Measurements from ENCODE around the gene METAP1D.
A peak's percentile ranks its signal among the peaks of the same experiment; 100 is the strongest.

METAP1D gene

DNA sequence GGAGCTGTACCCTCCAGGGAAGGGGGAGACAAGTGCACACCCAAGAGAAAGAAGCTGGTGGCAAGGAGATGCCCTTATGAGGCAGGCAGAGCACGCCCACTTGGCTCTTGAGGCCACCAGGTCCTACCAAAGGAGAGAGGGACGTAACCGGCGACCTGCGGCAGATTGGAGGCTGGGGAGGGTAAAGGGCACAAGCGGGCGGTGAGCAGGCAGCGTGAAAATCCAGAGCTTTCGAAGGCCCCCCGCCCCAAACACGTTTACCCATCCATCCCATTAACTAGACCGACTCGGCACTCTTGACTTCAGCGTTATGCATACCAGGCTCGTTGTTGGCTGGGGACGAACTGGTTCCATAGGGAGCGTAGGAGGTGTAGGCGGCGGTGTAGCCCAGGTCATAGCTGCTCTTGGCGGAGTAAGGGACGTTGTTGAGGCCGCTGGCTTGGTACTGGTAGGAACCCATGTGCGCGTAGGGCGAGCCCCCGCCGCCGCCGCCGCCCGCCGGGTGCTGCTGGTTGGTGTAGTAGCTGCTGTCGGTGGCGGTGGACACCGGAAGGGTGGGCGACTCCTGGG lies 102.2 kb downstream of the METAP1D start:
- Histone ChIP-seq H3K9me3 (ENCODE audit: insufficient read depth, low read length) (no peaks in the 10 kb centered on the region), H3K27ac (ENCODE audit: low read depth, low read length) (no peak overlapping the region), H3F3A (ENCODE audit: insufficient read depth) (peaks cover 8% of the 10 kb centered on the region; the same call in 1 of the 2 replicates), H3K4me2 (ENCODE audit: low read depth, low read length, poor library complexity, severe bottlenecking) (peak overlapping the region; percentile 84), H3K36me3 (ENCODE audit: low read length) (no peaks in the 10 kb centered on the region), H2AFZ (ENCODE audit: low read depth, low read length, severe bottlenecking) (peak overlapping the region; percentile 76), H3K27me3 (ENCODE audit: low read length) (no peaks in the 10 kb centered on the region), H4K20me1 (ENCODE audit: low read depth, low read length) (no peaks in the 10 kb centered on the region), H3K9ac (ENCODE audit: low read length) (peak overlapping the region; percentile 49), H3K4me3 (ENCODE audit: insufficient read depth, low read length, poor library complexity, severe bottlenecking) (peak overlapping the region; percentile 55), H3K9me2 (replicated peaks; ENCODE audit: insufficient read depth, low read length) (no peaks in the 10 kb centered on the region), H3K79me2 (ENCODE audit: insufficient read depth, low read length) (no peaks in the 10 kb centered on the region)
- TF ChIP-seq EZH2phosphoT487 (conservative IDR thresholded peaks at IDR 0.05; ENCODE audit: low read length): no peak
- TF ChIP-seq, protein P1, sequence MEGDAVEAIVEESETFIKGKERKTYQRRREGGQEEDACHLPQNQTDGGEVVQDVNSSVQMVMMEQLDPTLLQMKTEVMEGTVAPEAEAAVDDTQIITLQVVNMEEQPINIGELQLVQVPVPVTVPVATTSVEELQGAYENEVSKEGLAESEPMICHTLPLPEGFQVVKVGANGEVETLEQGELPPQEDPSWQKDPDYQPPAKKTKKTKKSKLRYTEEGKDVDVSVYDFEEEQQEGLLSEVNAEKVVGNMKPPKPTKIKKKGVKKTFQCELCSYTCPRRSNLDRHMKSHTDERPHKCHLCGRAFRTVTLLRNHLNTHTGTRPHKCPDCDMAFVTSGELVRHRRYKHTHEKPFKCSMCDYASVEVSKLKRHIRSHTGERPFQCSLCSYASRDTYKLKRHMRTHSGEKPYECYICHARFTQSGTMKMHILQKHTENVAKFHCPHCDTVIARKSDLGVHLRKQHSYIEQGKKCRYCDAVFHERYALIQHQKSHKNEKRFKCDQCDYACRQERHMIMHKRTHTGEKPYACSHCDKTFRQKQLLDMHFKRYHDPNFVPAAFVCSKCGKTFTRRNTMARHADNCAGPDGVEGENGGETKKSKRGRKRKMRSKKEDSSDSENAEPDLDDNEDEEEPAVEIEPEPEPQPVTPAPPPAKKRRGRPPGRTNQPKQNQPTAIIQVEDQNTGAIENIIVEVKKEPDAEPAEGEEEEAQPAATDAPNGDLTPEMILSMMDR (IDR thresholded peaks at IDR 0.05; ENCODE audit: insufficient read depth, low read length, poor library complexity, severe bottlenecking): no peak

DNA sequence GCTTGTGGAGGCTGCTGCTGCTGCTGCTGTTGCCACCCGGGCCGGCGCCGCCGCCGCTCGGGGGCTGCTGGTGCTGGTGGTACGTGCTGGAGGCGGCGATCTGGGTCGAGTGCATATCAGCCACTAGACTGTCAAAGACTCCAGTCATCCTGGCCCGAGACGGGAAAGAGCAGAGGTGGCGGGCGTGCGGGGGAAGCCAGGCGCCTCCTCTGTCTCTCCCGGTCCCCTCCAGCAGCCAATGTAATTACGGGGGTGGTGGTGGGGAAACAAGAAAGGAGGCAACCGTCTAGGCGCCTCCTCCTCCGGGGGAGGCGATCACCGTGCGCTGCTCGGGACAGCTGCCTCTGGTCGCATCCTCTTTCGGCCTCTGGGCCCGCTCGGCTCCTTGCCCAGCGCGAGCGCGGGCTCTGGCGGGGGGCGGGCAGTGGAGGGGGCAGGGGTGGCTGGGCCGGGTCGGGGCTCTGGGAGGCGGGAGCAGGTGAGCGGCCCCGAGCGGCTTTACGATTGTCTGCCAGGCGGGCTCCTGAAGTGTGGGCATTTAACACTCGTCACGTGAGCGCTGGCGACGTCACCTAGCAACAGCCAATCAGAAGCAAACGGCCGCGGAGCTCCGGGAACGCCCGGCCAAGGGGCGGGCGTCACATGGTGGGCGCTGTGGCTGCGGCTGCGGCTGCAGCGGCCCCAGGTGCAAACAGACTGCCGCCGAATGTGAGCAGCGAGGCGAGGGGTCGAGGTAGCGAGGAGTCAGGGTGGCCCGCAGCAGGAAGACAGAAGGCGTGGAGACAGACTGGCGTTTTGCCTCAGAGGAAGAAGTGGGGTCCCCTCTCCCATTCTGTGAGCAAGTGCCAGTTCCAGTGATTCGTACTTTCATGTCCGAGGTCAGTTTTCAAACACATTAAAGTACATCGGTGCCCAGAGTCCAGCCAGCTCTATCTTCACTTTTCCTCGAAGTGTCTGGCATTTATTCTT lies 102.9 kb downstream of the METAP1D start, which contains the start of gene DLX2:
TSS of gene DLX2 (minus strand) at position 510 of the 969 bp plus-strand sequence. CDS start at position 148, 362 bp downstream.
- Histone ChIP-seq H3K27ac (ENCODE audit: low read depth, low read length) (peak within 1 kb of the TSS; percentile 10; the same call in 1 of the 2 replicates), H3K79me2 (ENCODE audit: insufficient read depth, low read length) (no peaks in the 10 kb centered on the region), H3K9ac (ENCODE audit: low read length) (peak within 1 kb of the TSS; percentile 49), H3F3A (ENCODE audit: insufficient read depth) (peaks cover 8% of the 10 kb centered on the region; the same call in 1 of the 2 replicates), H3K9me2 (replicated peaks; ENCODE audit: insufficient read depth, low read length) (no peaks in the 10 kb centered on the region), H2AFZ (ENCODE audit: low read depth, low read length, severe bottlenecking) (peak within 1 kb of the TSS; percentile 76), H3K27me3 (ENCODE audit: low read length) (no peaks in the 10 kb centered on the region), H3K36me3 (ENCODE audit: low read length) (no peaks in the 10 kb centered on the region), H4K20me1 (ENCODE audit: low read depth, low read length) (no peaks in the 10 kb centered on the region), H3K4me3 (ENCODE audit: insufficient read depth, low read length, poor library complexity, severe bottlenecking) (peak within 1 kb of the TSS; percentile 55), H3K4me2 (ENCODE audit: low read depth, low read length, poor library complexity, severe bottlenecking) (peak within 1 kb of the TSS; percentile 84), H3K9me3 (ENCODE audit: insufficient read depth, low read length) (no peaks in the 10 kb centered on the region)
- TF ChIP-seq, protein P1 (IDR thresholded peaks at IDR 0.05; ENCODE audit: insufficient read depth, low read length, poor library complexity, severe bottlenecking): no peak
- TF ChIP-seq EZH2phosphoT487 (conservative IDR thresholded peaks at IDR 0.05; ENCODE audit: low read length): no peak

DNA sequence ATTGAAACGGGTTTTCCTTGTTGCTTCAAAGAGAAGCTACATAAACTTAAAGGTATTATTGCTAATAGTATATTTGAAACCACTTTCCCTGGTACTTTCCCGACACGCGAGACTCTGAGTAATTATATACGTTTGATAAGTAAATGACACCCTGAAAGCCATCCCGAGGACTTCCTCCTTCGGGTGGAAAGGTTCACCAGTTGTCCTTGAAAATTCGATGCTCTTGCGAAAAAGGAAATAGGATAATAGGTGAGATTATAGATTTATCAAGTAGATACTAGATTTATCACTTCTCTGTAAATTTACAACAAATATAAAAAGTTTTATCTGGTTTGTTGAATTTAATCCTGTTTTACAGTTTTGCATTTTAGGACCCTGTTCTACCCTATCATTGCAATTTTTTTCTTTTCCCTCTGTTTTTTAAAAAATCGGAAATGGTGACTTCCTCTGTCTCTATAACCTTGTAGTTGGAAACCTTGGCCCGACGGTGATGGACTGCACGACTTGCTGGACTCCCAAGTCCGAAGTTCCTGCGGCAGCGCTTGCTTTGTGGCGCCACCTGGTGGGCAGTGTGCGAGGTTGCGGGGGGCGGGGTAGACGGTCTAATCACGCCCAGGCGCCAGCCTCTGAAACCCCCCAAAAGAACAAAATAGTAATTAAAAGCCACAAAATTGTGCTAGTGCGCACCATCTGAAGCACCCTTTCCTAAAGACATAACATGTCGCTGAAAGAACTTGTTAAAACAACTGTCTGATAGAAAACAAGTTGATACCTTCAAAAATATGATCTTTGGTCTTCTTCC lies 103.9 kb downstream of the METAP1D start:
- Histone ChIP-seq H4K20me1 (ENCODE audit: low read depth, low read length) (no peaks in the 10 kb centered on the region), H2AFZ (ENCODE audit: low read depth, low read length, severe bottlenecking) (peak overlapping the region; percentile 76), H3K9me3 (ENCODE audit: insufficient read depth, low read length) (no peaks in the 10 kb centered on the region), H3K9me2 (replicated peaks; ENCODE audit: insufficient read depth, low read length) (no peaks in the 10 kb centered on the region), H3K36me3 (ENCODE audit: low read length) (no peaks in the 10 kb centered on the region), H3K4me3 (ENCODE audit: insufficient read depth, low read length, poor library complexity, severe bottlenecking) (peak overlapping the region; percentile 55), H3K79me2 (ENCODE audit: insufficient read depth, low read length) (no peaks in the 10 kb centered on the region), H3F3A (ENCODE audit: insufficient read depth) (peaks cover 8% of the 10 kb centered on the region; the same call in 1 of the 2 replicates), H3K27ac (ENCODE audit: low read depth, low read length) (0 out of 2 replicates have a peak overlapping the region, but pooled peaks have one; percentile 10), H3K27me3 (ENCODE audit: low read length) (no peaks in the 10 kb centered on the region), H3K9ac (ENCODE audit: low read length) (peak overlapping the region; percentile 49), H3K4me2 (ENCODE audit: low read depth, low read length, poor library complexity, severe bottlenecking) (peak overlapping the region; percentile 84)
- TF ChIP-seq, protein P1 (IDR thresholded peaks at IDR 0.05; ENCODE audit: insufficient read depth, low read length, poor library complexity, severe bottlenecking): peak; percentile 97
- no peak for TF ChIP-seq EZH2phosphoT487 (conservative IDR thresholded peaks at IDR 0.05; ENCODE audit: low read length)
